Ishikawa (cell line): ENCODE measurements around the gene MYRIP.

Experiments used
- EGR1 ChIP-seq: IDR thresholded peaks from 2 replicates; pipeline ENCODE4 v1.6.1; 2012
- NFIC ChIP-seq: IDR thresholded peaks from 2 replicates; pipeline ENCODE4 v1.6.1; 2012
- TF ChIP-seq, protein P1 (sequence below): IDR thresholded peaks from 2 replicates; pipeline ENCODE4 v1.6.1; 2012

DNA sequence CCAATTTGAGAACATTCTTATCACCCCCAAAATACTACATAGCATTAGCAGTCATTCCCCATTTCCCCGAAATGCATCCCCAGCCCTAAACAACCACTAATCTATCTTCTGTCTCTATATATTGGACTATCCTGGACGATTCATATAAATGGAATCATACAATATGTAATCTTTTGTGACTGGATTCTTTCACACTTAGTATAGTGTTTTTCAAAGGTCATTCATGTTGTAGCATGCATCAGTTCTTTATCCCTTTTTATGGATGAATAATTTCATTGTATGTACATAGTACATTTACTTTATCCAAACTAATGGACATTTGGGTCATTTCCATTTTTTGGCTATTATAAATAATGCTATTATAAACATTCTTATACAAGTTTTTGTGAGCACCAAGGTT is 472.6 kb downstream of the MYRIP start:
- no peak for TF ChIP-seq EGR1
- no peak for TF ChIP-seq NFIC
- TF ChIP-seq, protein P1, sequence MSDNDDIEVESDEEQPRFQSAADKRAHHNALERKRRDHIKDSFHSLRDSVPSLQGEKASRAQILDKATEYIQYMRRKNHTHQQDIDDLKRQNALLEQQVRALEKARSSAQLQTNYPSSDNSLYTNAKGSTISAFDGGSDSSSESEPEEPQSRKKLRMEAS = no peak
